ENCODE data around the gene MN1.

DNA sequence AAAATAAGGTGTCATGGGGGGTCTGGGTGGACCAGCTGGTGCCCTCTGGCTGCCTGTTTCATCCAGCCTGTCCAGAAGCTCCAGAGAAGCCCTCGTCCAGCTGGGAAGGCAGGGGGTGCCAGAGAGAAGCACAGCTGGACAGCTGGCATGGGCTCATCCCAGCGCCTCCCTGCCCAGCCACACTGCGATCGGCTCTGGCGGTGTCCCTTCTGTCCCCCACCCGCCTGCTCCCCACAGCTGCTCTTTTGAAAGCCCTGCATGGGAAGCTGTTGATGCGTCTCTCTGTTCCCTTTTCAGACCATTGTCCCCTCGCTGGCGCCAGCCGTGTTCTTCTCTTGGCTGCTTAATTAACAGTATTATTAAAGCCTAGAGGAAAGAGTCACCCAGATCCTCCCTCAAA, 86.5 kb downstream of the MN1 start:
- TF ChIP-seq CTCF (IDR thresholded peaks at IDR 0.05) (no peak), POLR2A (IDR thresholded peaks at IDR 0.05) (no peak)
